Inflammatory macrophage treated with lipopolysaccharide for 4 hours (primary cell): ENCODE measurements around the gene OSTF1.

Experiments used
- DNase-seq: peaks from one replicate; pipeline ENCODE4 v3.0.0-alpha.2; 2020

OSTF1 gene

DNA sequence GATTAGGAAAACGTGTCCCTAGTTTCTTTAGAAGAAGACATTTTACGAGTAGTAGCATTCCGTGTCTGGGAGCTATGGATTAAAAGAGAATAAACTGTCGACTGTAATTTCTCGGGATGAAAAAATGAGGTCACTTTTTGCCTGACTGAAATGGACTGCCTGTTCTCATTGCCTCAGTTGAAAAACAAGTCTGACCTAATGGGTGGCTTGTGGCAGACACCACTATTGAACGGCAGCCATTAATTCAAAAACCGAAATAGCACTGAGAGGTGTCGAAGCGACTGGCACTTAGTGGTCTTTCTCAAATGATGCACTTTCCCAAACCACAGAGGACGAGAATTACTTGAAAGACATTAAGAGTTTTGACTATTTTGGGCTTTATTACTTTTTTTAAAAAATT is 35.4 kb downstream of the OSTF1 start:
- no peak for DNase-seq

DNA sequence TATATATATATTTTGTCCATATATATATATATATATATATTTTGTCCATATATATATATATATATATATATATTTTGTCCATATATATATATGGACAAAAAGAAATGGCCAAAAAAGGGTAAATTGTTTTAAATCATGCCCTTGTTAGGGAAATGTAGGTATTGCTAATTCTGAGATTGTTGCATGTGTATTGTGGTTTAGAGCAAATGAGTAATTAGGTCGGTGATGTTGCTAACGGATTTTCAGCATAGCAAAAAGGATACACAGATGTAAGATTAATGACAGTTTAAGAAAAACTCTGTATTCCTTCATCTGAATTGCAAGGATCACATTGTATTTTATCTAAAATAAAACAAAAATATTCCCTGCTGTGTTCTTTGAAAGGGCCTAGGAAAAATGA is 40.2 kb downstream of the OSTF1 start:
- DNase-seq: no peak

DNA sequence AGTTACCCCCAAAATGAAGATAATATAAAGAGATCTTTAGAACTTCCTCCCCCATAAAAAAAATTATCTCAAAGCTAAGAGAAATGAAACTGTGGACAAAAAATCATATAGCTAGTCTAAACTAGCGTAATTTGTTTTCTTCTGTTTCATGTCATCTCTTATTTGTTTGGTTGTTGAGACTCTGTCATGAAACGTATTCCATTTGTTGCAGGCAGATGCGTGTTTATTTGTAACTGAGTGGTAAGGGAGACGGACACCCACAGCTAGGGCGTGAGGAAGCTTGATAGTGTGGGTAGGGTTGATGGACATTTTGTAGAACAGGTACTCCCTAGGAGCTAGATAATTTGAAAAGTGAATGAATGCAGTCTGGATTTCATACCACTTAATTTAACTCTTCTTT is 41.9 kb downstream of the OSTF1 start:
- DNase-seq: no peak

DNA sequence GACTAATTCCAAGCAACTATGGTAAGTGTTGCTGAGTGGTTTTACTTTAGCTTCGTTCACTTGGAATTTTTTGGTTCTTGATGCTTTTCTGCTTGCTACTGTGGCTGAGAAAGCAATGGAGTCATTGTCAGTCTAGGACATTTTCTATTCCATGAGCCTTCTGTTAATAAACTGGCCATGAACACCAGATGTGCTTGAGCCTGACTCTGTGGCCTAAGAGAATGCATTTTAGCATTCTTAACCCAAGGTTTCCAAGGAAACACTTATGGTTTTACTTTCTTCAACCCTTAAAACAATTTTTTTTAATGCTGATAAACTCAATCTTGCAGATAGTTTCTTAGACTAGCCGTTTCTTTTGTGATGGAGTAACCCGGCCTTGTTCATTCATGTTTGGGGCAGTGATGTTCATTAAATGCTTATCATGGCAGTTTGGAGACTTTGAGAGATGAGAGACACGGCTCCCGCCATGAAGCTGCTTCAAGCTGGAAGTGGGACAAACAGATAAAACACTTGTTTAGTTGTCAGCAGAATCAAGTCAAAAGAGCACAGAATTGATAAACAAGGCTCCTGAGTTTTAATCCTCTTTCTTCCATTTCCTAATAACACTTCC is 42.4 kb downstream of the OSTF1 start:
- no peak for DNase-seq

DNA sequence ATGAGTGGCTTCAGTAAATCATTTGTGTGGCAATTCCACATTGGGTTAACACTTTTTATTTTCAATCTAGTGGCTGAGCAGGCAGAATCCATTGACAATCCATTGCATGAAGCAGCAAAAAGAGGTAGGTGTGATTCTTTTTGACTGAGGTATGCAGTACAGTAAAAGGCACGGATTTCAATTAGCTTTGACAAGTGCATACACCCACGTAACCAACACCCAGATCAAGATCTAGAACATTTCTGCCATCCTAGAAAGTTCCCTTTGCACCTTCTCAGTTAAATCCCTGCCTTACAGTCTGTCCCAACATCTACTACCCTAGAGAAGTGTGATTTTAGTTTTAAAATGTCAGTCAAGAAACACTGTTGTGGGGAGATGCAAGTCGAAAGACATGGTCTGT is 43.4 kb downstream of the OSTF1 start:
- no peak for DNase-seq

DNA sequence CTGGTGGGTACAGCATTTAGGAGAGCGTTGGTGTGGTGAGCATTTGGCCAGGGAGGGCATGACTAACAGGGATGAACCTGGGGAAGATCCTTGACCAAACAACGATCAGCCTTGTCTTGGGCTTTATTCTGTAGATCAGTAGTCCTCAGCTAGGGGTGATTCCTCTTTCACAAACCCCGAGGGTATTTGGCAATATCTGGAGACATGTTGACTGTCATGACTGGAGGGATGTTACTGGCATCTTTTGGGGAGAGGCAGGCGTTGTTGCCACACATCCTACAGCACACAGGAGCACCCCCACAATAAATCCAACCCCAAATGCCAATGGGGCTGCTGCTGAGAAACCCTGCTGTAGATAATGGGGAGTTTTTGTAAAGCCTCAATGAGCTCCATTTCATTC is 43.9 kb downstream of the OSTF1 start:
- peak; percentile 48 for DNase-seq

DNA sequence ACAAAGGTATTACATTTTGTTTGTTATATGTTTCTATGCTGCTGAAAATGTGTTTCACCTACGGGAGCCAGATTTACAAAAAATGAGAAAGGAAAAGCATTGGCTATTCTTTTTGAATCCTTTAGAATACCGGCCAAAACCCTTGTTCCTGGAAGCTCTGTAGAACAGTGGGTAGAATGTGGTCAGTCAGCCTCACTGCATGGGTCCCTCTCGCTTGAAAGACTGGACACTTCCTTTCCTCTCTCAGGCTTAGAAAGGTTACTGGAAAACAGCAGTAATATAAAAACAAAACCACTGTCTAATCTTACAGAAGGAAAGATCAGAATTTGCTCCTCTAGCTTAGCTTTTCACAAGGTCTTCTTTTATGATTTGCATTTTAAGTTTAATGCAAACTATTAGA is 45.1 kb downstream of the OSTF1 start:
- DNase-seq: no peak

DNA sequence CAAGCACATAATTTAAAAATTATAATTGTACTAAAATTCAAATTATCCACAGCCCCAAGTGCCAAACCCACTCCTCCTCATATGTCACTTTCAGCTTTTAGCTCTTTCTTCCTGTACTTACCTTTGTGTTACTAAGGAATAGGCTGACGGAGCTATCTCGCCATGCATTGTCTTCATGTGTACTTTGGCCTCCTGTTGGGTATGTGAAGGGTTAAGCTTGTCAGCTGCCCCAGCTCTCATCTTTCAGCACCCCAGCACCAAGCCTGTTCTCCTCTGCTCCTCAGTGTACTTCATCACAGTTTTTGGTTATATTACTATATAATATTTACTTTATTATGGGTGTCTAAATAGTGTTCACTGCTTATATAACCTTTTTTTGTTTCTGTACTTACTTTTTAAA is 46.2 kb downstream of the OSTF1 start:
- DNase-seq: no peak

DNA sequence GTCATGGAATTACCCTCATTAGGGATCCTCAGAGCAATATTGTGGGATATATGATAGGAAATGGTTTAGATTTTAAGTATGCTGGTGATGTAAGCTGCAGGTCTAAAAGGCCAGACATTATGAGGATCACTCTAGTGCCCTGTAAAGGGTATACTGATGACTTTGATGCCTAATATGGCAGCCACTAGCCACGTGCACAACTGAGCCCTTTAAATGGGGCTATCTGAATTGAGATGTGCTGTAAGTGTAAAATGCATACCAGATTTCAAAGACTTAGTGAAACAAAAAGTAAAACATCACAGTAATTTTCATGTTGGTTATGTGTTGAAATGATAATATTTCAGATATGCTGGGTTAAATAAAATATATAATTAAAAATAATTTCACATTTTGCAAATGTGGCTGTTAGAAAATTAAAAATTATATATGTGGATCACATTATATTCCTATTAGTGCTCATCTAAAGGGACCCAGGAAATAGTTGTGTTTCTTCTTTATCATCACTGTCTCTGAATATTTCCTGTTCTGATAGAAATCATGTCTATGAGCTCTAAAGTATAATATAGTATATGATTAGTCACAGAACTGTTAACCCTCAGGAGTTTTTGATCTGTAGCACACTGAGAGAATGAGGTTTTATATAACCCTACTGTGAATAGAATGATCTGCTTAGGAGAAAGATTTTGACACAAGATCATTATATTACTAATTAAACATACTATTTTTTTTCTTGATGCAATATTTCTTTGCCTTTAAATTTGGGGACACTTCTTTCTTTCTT is 50.1 kb downstream of the OSTF1 start:
- DNase-seq: no peak

DNA sequence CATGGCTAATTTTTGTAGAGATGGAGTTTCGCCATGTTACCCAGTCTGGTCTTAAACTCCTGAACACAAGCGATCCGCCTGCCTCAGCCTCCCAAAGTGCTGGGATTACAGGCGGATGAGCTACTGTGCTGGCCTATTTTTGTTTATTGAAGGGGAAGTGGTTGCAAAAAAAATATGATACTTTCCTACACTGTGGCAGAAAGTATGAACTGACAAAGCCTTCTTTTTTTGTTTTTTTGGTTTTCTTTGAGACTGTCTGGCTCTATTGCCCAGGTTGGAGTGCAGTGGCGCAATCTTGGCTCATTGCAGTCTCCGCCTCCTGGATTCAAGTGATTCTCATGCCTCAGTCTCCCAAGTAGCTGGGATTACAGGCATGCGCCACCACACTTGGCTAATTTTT is 50.9 kb downstream of the OSTF1 start:
- no peak for DNase-seq

DNA sequence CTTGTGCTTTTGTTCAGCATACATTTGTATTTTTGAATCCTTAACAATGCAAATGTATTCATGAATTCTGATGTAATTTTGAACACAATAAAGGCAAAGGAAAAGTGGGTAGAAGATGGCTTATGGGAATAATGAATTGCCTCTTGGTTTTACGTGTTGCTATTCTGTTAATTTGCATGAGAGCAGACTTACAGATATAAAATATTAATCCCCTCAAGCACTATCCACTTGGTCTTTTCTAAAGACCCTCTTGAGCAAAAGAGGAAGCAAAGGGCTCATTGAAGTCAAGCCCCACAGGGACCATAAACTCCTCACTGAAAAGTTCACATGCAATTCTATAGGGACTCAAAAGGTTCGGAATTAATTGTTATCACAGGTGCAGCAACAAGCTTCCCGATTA is 51.9 kb downstream of the OSTF1 start:
- DNase-seq: no peak

DNA sequence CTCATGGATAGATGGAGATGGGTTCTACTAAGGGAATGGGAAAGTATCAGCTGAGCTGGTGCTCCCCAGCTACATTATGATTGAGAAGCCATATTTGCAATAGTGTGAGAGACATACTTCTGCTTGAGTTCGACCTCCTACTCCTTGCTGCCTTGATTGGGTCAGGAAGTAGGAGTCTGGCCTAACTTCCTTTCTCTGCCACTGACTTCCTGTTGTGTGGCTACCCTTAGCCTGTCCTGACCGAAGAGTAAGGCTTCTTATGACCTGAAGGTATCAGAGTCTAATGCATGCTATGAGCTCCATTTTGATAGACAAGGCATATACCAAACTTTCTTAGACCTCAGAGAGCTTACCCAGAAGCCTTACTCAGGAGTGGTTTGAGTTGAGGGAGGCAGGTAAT is 53.9 kb downstream of the OSTF1 start:
- peak; percentile 69 for DNase-seq

DNA sequence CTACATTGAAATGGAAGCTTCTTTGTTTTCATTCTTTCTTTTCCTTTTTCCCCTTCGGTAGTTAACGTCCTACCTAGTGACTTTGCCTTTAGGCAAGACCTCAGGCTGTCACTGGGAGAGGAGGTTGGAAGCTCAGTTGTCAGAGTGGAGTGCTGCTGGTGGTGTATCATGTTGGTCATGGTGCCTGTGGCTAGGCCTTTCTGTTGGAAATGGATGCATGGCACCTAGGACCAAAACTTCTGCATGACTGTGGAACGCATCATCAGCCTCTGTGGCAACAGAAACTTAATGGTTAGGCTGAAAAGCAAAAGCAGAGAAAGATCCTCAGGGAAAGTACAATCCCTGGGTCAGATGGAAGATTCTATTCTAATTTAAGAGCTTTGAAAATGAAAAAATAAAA is 57.9 kb downstream of the OSTF1 start:
- DNase-seq: peak; percentile 13

DNA sequence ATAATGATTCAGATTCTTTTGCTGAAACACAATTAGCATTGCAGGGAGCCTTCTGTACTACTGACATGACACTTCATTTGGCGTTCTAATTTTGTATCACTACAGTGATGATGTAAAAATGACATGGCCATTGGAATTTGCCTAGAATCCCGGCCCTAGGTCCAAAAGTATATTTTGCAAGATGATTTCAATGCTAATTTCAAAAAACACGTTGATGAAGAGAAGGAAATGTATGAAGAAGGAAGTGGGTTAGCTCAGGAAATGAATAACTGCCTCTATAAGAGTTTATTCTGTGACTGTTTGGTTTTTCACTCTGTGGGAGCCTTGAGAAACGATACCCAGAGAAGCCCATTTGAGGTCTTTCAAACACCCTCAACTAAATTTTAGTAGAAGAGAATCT is 59.3 kb downstream of the OSTF1 start:
- DNase-seq: peak; percentile 55

DNA sequence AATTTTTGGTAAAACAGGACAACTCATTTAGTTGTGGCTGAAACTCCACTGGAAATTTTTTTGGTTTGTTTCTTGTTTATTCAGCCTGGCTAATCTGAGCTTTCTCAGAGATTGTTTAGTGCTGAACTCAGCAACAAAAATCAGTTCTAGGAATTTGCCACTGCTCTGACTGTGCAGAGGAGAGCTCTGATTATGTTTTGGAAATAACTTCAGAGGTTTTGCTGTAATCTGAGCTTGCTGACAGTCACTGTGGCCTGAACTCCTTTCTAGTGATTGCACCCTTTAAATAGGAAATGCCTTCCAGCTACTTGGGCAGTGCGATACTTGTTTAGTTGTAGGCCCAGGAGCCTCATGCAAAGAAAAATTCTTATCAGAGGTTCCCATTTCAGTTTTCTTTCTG is 60.2 kb downstream of the OSTF1 start:
- no peak for DNase-seq

DNA sequence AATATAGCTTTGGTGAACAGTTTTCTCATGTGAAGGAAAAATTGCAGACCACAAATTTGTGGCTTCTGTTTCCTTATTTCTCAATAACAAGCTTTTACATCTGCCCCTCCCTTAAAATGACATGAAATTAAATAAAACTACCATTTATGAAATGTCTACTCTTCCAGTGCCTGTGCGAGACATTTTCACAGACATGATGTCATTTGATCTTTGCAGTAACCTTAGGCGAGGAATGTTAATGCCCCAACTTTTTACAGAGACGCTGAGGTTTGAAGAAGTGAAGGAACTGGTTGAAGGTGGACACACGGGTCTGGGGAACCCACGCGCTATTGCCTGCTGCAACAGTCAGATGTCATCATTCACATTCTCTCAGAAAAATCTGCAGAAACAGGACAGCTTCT is 61.5 kb downstream of the OSTF1 start:
- DNase-seq: peak; percentile 69

DNA sequence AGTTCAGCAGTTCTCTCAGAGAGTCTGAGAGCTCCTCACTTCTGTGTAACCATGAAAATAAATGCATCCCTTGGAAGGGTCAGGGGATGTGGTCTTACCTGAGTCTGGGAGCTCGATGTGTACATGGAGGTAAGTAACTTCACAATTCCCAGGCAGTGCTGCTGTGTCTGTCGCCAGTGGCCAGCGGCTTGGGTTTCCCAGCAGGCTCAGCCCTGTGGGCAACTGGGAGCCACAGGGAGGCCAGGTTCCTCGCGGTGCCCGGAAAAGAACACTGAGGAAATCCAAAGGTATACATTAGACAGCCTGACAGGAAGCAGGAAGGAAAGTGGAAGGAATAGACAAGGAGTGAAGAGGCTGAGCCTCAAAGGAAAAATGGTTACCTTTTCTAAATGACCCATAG is 62.2 kb downstream of the OSTF1 start:
- DNase-seq: no peak

DNA sequence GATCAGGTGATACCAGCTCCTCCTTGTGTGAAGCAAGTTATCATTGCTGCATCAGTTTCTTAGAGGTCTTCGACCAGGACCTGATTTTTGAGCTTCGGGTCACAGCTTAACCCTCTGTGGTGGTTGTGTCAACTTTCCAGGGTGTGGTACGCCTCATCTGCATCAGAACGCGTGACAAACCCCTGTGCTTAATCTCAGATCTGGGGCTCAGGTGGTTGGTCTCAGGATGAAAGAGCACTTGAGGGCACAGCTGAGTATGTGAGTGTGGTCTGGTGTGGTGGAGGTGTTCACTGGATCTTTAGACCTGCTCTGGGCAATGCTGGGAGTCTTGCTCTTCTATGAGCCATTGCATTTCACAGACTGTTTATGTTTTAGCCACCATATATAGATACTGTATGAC is 64.1 kb downstream of the OSTF1 start:
- DNase-seq: no peak

DNA sequence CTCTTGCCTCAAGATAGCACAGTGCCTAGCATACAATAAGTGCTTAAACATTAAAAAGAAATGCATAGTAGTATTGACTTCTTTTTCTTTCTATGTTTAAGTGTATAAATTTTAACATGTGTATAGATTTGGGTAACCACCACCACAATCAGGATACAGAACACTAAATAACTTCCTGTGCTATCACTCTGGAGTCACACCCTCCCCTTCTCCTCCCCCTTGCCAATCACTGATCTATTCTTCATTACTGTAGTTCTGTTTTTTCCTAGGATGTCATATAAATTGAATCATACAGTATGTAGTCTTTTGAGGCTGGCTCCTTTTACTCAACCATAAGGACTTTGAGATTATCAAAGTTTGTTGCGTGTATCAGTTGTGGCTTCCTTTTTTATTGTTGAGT is 68.5 kb downstream of the OSTF1 start:
- peak; percentile 18 for DNase-seq

DNA sequence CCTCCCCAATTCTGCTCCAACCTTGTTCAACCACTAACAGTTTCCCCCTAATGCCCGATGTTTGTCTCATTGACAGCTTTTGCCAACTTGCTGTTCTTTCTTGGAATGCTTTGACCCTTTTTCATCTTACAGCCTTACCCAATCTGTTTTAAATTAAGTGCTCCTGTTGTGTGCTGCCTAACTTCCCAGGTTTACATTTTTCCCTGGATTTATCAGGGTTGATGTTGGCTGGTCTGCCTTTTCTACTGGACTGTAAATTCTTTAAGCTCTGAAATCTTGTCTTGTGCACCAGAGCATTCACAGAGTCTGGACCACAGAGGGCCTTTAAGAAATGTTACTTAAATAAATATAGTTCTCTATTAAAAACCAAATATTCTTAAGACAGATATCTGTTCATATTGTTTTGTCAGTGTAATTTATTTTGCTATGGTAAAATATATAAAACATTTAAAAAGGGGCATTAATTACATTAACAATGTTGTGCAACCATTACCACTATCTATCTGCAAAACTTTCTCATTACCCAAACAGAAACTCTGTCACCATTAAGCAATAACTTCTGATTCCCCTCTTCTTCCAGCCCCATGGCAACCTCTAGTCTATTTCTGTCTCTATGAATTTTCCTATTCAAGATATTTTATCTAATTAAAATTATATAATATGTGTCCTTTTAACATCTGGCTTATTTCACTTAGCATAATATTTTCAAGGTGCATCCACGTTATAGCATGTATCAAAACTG is 73.0 kb downstream of the OSTF1 start:
- DNase-seq: no peak

DNA sequence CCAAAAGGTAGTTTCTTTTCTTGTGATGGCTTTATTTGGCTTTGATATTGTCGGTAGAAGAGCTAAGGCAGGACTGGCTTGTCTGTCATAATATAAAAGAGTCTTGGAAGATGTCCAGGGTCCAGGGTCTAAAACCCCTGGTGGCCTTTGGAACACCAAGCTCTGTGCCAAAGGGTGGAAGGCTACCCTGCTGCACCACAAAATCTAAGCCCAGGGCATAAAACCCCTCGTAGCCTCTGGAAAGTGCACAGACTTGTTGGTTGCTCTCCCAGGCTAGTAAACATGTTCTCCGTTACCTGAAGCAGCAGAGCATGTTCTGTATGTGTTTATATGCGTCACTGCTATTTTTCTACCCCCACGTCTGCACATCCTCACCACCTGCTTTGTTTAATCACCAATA is 75.5 kb downstream of the OSTF1 start:
- DNase-seq: no peak

DNA sequence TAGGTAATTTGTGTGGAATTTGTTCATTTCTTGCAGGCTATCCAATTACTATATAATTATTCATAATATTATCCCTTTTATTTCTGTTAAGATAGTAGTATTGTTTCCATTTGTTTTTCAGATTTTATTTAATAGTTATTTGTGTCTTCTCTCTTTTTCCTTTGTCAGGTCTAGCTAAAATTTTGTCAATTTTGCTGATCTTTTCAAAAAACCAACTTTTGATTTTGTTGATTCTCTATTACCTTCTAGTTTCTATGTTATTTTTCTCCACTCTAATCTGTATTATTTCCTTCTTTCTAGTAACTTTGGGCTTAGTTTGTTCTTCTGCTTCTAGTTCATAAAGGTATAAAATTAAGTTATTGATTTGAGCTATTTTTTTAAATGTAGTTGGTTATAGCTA is 76.3 kb downstream of the OSTF1 start:
- DNase-seq: no peak

DNA sequence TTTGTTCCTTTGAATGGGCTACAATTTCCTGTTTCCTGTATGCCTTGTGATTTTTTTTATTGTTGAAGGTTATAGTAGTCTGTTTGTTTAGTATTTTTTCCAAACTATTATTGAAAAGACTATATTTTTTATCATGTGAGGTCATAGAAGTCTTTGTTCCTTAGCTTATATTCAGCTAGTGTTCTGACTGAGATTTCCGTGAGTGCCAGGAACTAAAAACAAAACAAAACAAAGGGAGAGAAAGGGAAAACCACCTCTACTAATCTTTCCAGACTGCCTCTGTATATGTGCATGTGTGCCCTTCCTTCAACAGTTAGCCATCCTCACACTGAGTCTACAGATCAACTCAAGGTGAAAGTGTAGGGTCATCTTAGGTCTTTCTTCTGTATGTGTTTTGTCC is 79.0 kb downstream of the OSTF1 start:
- no peak for DNase-seq
